Bronchial epithelial cell (primary cell): ENCODE measurements around the gene SCYGR3. TPM values are rescaled to one million over a fixed set of nuclear protein-coding genes. Genes with fewer than 3 reads are reported as not detected.
A peak's percentile ranks its signal among the peaks of the same experiment; 100 is the strongest.
"Not testable (repeated sequence)": the region's sequence is repeated elsewhere in the genome, so short reads cannot be mapped to it uniquely, and the experiment has no call there.

ENCODE experiments used
- DNase-seq: peaks from one replicate; pipeline ENCODE4 v3.0.0-alpha.2; 2010; ENCODE audit warnings: low read depth
- FAIRE-seq: peaks from 2 replicates; lab custom pipeline; 2011; peaks lifted over from hg19 to GRCh38; lab: Jason Lieb, UNC
- H3K27me3 ChIP-seq: 2 replicates; pipeline ENCODE4 v1.5.1; 2011; ENCODE audit warnings: low read length; ENCODE audit not compliant: control insufficient read depth, insufficient read depth
- H3K36me3 ChIP-seq: 2 replicates; pipeline ENCODE4 v1.5.1; 2011; ENCODE audit warnings: low read length; ENCODE audit not compliant: control insufficient read depth, insufficient read depth
- H3K4me3 ChIP-seq: 2 replicates; pipeline ENCODE4 v1.5.1; 2011; ENCODE audit warnings: mild to moderate bottlenecking, low read depth, low read length, control low read depth
- total RNA-seq: library from RNA; depleted of rRNA; stranded (reverse); fragments of >200 nt; gene quantifications from 2 replicates; pipeline ENCODE4 v1.2.1, GENCODE V29; 2014
- TF ChIP-seq, protein P1 (sequence below): IDR thresholded peaks from 2 replicates; pipeline ENCODE4 v1.5.1; 2011; ENCODE audit warnings: mild to moderate bottlenecking, moderate library complexity, low read length, control low read depth, inconsistent platforms; ENCODE audit not compliant: insufficient read depth, severe bottlenecking

Gene SCYGR3
- total RNA-seq, 1 donor from 2014 or later = not detected

- no peaks in the 10 kb centered on the region for H3K27me3 ChIP-seq
- FAIRE-seq = no peak
- no peaks in the 10 kb centered on the region for H3K36me3 ChIP-seq
- no peak for DNase-seq
- no peak overlapping the region for H3K4me3 ChIP-seq
- TF ChIP-seq, protein P1, sequence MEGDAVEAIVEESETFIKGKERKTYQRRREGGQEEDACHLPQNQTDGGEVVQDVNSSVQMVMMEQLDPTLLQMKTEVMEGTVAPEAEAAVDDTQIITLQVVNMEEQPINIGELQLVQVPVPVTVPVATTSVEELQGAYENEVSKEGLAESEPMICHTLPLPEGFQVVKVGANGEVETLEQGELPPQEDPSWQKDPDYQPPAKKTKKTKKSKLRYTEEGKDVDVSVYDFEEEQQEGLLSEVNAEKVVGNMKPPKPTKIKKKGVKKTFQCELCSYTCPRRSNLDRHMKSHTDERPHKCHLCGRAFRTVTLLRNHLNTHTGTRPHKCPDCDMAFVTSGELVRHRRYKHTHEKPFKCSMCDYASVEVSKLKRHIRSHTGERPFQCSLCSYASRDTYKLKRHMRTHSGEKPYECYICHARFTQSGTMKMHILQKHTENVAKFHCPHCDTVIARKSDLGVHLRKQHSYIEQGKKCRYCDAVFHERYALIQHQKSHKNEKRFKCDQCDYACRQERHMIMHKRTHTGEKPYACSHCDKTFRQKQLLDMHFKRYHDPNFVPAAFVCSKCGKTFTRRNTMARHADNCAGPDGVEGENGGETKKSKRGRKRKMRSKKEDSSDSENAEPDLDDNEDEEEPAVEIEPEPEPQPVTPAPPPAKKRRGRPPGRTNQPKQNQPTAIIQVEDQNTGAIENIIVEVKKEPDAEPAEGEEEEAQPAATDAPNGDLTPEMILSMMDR = no peak
Measured at GRCh38 chr2:227607941-227608340, 6.7 kb downstream of the SCYGR3 start.

DNA sequence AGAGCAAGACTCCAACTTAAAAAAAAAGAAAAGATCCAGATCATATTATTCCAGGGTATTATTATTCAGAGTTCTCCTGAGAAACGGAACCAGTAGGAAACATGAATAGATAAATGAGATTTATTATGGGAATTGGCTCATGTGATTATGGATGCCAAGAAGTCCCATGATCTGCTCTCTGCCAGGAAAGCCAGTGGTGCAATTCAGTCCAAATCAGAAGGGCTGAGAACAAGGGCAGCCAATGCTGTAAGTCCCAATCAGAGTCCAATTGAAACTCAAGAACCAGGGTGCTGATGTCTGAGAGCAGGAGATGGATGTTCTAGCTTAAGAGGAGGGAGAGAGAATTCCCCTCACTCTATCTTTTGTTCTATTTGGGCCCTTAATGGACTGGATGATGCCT, 8.2 kb downstream of the SCYGR3 start:
- Histone ChIP-seq H3K36me3 (no peaks in the 10 kb centered on the region), H3K27me3 (no peaks in the 10 kb centered on the region), H3K4me3 (no peak overlapping the region)
- no peak for DNase-seq
- TF ChIP-seq, protein P1 = no peak
- FAIRE-seq = no peak

- Histone ChIP-seq H3K36me3 (no peaks in the 10 kb centered on the region), H3K4me3 (no peak overlapping the region), H3K27me3 (no peaks in the 10 kb centered on the region)
- FAIRE-seq = no peak
- TF ChIP-seq, protein P1 = no peak
- DNase-seq = no peak
Measured at GRCh38 chr2:227602358-227602757, 12.3 kb downstream of the SCYGR3 start.

DNA sequence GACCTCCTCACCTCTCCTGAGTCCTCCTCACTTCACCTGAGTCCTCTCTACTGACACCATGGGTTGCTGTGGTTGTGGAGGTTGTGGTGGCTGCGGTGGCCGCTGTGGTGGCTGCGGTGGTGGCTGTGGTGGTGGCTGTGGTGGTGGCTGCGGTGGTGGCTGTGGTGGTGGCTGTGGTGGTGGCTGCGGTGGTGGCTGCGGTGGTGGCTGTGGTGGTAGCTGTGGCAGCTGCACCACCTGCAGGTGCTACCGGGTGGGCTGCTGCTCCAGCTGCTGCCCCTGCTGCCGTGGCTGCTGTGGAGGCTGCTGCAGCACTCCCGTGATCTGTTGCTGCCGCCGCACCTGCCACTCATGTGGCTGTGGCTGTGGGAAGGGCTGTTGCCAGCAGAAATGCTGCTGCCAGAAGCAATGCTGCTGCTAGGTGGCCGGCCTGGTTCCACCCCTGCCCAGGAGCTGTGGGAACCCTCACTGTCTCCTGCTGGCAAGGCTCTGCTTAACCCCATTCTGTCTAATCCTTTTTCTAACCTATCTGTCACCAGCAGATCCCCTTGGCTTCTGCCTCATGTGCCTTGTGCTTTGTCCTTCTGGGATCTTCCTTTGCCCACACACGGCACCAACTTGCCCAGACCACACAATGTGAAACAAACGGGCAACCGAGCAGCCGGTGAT, 15.7 kb downstream of the SCYGR3 start, which contains the start of gene SCYGR2:
Gene SCYGR2 (plus strand): TSS at position 59 of the 669 bp plus-strand sequence. CDS start 0 bp downstream, at position 59.
- H3K36me3 ChIP-seq, H3K27me3 ChIP-seq, FAIRE-seq, H3K4me3 ChIP-seq, DNase-seq: not testable (repeated sequence)

- TF ChIP-seq, protein P1 = no peak
- DNase-seq (peak; percentile 48), FAIRE-seq (no peak)
- Histone ChIP-seq H3K27me3 (no peaks in the 10 kb centered on the region), H3K36me3 (no peaks in the 10 kb centered on the region), H3K4me3 (no peak overlapping the region)
Measured at GRCh38 chr2:227597998-227598397, 16.6 kb downstream of the SCYGR3 start.

DNA sequence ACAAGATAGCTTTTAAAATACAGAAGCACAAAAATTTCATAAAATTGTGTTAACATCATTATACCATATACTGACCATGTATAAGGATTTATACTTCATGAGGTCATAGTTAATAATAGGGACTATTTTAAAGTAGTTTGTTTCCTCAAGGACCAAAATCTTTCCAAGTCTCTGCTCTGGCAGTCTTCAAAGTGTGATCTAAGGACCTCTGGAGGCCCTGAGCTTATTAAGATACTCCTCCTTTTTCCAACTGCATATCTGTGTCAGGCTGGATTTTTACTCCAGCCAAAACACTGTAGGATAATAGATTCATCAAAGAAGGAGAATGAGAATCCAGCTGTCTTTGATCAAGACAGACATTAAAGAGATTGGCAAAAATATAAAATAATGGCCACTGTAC, 17.6 kb downstream of the SCYGR3 start:
- Histone ChIP-seq H3K36me3 (no peaks in the 10 kb centered on the region), H3K27me3 (no peaks in the 10 kb centered on the region), H3K4me3 (no peak overlapping the region)
- no peak for DNase-seq
- TF ChIP-seq, protein P1 = no peak
- no peak for FAIRE-seq
